ENCODE results near the gene ABLIM2.

ABLIM2 gene

GRCh38 chr4:8084712-8085490, 73.7 kb downstream of the ABLIM2 start:
- DNase-seq (ENCODE audit: low read depth) = no peak

- DNase-seq (ENCODE audit: low read depth) = no peak
These were observed 74.5 kb downstream of the ABLIM2 start for GRCh38 chr4:8084031-8084660.

GRCh38 chr4:8083086-8083825, 75.4 kb downstream of the ABLIM2 start:
- no peak for DNase-seq (ENCODE audit: low read depth)

- no peak for DNase-seq (ENCODE audit: low read depth)
These were observed 76.0 kb downstream of the ABLIM2 start for GRCh38 chr4:8082517-8083055.

- no peak for DNase-seq (ENCODE audit: low read depth)
These were observed 76.7 kb downstream of the ABLIM2 start for GRCh38 chr4:8081621-8082516.

- DNase-seq (ENCODE audit: low read depth) = no peak
These were observed 77.4 kb downstream of the ABLIM2 start for GRCh38 chr4:8081171-8081570.

- DNase-seq (ENCODE audit: low read depth) = no peak
These were observed 77.9 kb downstream of the ABLIM2 start for GRCh38 chr4:8080754-8081065.

GRCh38 chr4:8079916-8080753, 78.5 kb downstream of the ABLIM2 start:
- no peak for DNase-seq (ENCODE audit: low read depth)

- no peak for DNase-seq (ENCODE audit: low read depth)
These were observed 79.4 kb downstream of the ABLIM2 start for GRCh38 chr4:8079031-8079885.

GRCh38 chr4:8078610-8079015, 80.0 kb downstream of the ABLIM2 start:
- no peak for DNase-seq (ENCODE audit: low read depth)

- DNase-seq (ENCODE audit: low read depth) = no peak
These were observed 80.5 kb downstream of the ABLIM2 start for GRCh38 chr4:8078109-8078494.

- no peak for DNase-seq (ENCODE audit: low read depth)
These were observed 81.2 kb downstream of the ABLIM2 start for GRCh38 chr4:8077181-8078108.

- no peak for DNase-seq (ENCODE audit: low read depth)
These were observed 82.6 kb downstream of the ABLIM2 start for GRCh38 chr4:8076023-8076422.

- DNase-seq (ENCODE audit: low read depth) = no peak
These were observed 85.3 kb downstream of the ABLIM2 start for GRCh38 chr4:8073206-8073863.

GRCh38 chr4:8072235-8072968, 86.2 kb downstream of the ABLIM2 start:
- DNase-seq (ENCODE audit: low read depth) = no peak

- DNase-seq (ENCODE audit: low read depth) = no peak
These were observed 86.8 kb downstream of the ABLIM2 start for GRCh38 chr4:8071766-8072165.
